ENCODE results near the gene ROBO1. TPM values are rescaled to one million over a fixed set of nuclear protein-coding genes. Genes with fewer than 3 reads are reported as not detected.

Gene ROBO1
- total RNA-seq, 2 experiments from 2014 or later, result 0.36 to 0.69 TPM

DNA sequence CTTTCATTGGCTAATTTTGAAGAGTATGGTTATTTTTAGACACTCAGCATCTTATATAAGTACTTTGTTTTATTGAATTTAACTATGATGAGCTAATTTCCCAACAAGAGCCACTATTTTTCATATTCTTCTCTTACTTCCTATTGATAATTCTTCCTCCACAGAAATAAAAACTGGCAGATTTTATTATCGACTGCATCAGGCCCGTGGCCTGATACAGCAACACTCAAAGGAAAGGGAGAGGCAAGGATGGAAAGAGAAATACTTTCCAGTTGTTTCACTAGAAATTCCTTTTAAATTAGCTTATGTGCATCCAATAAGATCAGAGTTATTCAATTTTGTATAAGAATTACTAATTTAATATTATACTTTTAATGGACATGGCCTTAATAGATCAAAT, 886.3 kb downstream of the ROBO1 start:
- ChIA-PET CTCF (no interaction called here), POLR2A (no interaction called here)
- H3K36me3 Mint-ChIP-seq (ENCODE audit: low read depth), result no peaks in the 10 kb centered on the region
- no peaks in the 10 kb centered on the region for H3K27me3 Mint-ChIP-seq
- peaks cover 4 to 5% of the 10 kb centered on the region in 2 experiments for H3K9me3 ChIP-seq (ENCODE audit: control insufficient read depth in 1 of 2, insufficient read depth in 1 of 2, low read length in 2 of 2)
- H3K4me1 ChIP-seq (ENCODE audit: insufficient read depth, low read length), result no peaks in the 10 kb centered on the region
- no peak overlapping the region for H3K4me3 ChIP-seq (ENCODE audit: low read length)
- H3K4me1 Mint-ChIP-seq (ENCODE audit: low read depth), result no peaks in the 10 kb centered on the region
- H3K27ac ChIP-seq (ENCODE audit: low read depth in 1 of 2, low read length in 2 of 2), result no peak overlapping the region
- H3K36me3 ChIP-seq (ENCODE audit: insufficient read depth, low read length), result no peaks in the 10 kb centered on the region
- DNase-seq (no peak), ATAC-seq (ENCODE audit: poor library complexity) (no peak)
- no peak overlapping the region for H3K4me3 Mint-ChIP-seq
- intact Hi-C loops (cut with DNase I, micrococcal nuclease), result no loop called here
- peaks cover 4% of the 10 kb centered on the region for H3K9me3 Mint-ChIP-seq
- H3K27me3 ChIP-seq (ENCODE audit: control insufficient read depth in 1 of 2, insufficient read depth in 2 of 2, low read length in 2 of 2), result no peaks in the 10 kb centered on the region
- TF ChIP-seq, protein P1, sequence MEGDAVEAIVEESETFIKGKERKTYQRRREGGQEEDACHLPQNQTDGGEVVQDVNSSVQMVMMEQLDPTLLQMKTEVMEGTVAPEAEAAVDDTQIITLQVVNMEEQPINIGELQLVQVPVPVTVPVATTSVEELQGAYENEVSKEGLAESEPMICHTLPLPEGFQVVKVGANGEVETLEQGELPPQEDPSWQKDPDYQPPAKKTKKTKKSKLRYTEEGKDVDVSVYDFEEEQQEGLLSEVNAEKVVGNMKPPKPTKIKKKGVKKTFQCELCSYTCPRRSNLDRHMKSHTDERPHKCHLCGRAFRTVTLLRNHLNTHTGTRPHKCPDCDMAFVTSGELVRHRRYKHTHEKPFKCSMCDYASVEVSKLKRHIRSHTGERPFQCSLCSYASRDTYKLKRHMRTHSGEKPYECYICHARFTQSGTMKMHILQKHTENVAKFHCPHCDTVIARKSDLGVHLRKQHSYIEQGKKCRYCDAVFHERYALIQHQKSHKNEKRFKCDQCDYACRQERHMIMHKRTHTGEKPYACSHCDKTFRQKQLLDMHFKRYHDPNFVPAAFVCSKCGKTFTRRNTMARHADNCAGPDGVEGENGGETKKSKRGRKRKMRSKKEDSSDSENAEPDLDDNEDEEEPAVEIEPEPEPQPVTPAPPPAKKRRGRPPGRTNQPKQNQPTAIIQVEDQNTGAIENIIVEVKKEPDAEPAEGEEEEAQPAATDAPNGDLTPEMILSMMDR (IDR thresholded peaks at IDR 0.05), result no peak
- no peak overlapping the region for H3K27ac Mint-ChIP-seq

DNA sequence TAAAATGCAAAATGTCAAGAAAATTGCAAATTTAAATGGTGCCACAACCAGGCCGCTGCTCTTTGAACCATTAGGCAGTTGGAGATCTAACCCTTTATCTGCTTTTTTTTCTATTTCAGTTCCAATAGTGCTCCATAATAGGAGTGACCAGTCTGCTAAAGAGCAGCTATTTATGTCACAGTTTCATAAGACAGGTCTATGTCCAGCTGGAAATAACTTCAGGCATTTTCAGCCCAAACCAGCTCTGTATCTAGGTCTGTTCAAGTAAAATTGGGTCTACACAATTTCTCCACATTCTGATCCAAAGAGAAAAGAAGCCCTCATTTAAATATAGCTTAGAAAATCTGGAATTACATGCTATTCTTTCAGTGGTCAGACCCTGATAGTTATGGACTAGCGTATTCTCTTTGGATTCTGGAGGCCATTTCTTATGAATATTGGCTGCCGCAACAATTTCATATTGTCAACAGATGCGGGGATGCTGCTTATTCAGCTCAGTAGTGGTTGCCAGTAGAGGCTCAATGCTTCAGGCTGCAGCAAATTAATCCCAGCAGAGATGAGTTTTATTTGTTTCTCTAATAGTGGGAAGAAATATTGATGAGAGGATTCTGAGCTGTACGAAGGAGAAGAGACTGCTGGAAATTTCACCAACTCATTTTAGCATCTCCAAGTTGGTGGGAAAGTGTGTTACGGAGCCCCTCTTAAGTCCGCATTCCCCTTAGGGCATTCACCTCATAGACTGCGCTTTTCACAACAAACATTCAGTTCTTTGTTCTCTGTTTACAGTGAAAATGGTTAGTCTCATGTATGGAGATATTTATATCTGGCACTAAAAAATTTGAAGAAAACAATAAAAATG, 887.0 kb downstream of the ROBO1 start:
- Mint-ChIP-seq H3K4me1 (ENCODE audit: low read depth) (no peaks in the 10 kb centered on the region), H3K9me3 (peaks cover 7% of the 10 kb centered on the region), H3K36me3 (ENCODE audit: low read depth) (no peaks in the 10 kb centered on the region), H3K27me3 (no peaks in the 10 kb centered on the region), H3K27ac (no peak overlapping the region), H3K4me3 (no peak overlapping the region)
- Histone ChIP-seq H3K9me3 (ENCODE audit: control insufficient read depth in 1 of 2, insufficient read depth in 1 of 2, low read length in 2 of 2) (peaks cover 0 to 5% of the 10 kb centered on the region in 2 experiments), H3K4me3 (ENCODE audit: low read length) (no peak overlapping the region), H3K27ac (ENCODE audit: low read depth in 1 of 2, low read length in 2 of 2) (no peak overlapping the region), H3K27me3 (ENCODE audit: control insufficient read depth in 1 of 2, insufficient read depth in 2 of 2, low read length in 2 of 2) (no peaks in the 10 kb centered on the region), H3K36me3 (ENCODE audit: insufficient read depth, low read length) (no peaks in the 10 kb centered on the region), H3K4me1 (ENCODE audit: insufficient read depth, low read length) (no peaks in the 10 kb centered on the region)
- POLR2A ChIA-PET, result no interaction called here
- intact Hi-C loops (cut with DNase I, micrococcal nuclease), result no loop called here
- DNase-seq, result no peak
- CTCF ChIA-PET, result no interaction called here
- no peak for ATAC-seq (ENCODE audit: poor library complexity)
- TF ChIP-seq, protein P1 (IDR thresholded peaks at IDR 0.05), result no peak

DNA sequence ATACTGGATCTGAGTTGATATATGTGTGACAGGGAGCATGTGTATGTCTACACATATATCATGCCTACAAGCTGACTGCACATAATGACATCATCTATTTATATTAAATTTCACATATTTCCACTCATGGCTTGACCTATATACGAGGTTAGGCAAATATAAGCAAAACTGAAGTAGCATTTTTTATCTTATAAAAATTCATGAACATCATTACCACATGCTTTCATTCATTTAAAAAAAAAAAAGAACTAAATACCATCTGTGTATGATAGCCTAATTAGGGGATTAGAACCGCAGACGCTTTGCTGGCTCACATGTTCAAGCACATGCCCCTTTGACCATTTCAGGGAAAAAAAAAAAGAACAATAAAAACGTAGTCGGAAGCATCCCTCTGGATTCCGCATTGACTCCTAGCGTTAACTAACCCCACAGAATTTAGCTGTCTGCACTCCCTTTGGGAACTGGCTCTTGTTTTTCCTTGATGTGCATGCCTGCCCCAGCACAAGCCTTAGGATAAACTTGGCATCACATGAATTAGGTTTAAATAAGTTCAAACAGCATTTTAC, 888.4 kb downstream of the ROBO1 start:
- Mint-ChIP-seq H3K4me1 (ENCODE audit: low read depth) (no peaks in the 10 kb centered on the region), H3K4me3 (no peak overlapping the region), H3K36me3 (ENCODE audit: low read depth) (no peaks in the 10 kb centered on the region), H3K27ac (no peak overlapping the region), H3K27me3 (no peaks in the 10 kb centered on the region), H3K9me3 (peaks cover 10% of the 10 kb centered on the region)
- no peaks in the 10 kb centered on the region for H3K36me3 ChIP-seq (ENCODE audit: insufficient read depth, low read length)
- peaks cover 0 to 5% of the 10 kb centered on the region in 2 experiments for H3K9me3 ChIP-seq (ENCODE audit: control insufficient read depth in 1 of 2, insufficient read depth in 1 of 2, low read length in 2 of 2)
- ATAC-seq (ENCODE audit: poor library complexity) (no peak), DNase-seq (no peak)
- H3K27ac ChIP-seq (ENCODE audit: low read depth in 1 of 2, low read length in 2 of 2), result no peak overlapping the region
- H3K4me1 ChIP-seq (ENCODE audit: insufficient read depth, low read length), result no peaks in the 10 kb centered on the region
- TF ChIP-seq, protein P1 (IDR thresholded peaks at IDR 0.05), result no peak
- no peak overlapping the region for H3K4me3 ChIP-seq (ENCODE audit: low read length)
- ChIA-PET CTCF (no interaction called here), POLR2A (no interaction called here)
- no peaks in the 10 kb centered on the region for H3K27me3 ChIP-seq (ENCODE audit: control insufficient read depth in 1 of 2, insufficient read depth in 2 of 2, low read length in 2 of 2)
- intact Hi-C loops (cut with DNase I, micrococcal nuclease), result no loop called here

Measured in CD4-positive, alpha-beta T cell (primary cell).